Thyroid gland (tissue), 4 donors: Measurements from ENCODE around the gene PPEF1. TPM values are rescaled to one million over a fixed set of nuclear protein-coding genes. Genes with fewer than 3 reads are reported as not detected.
"Not testable (repeated sequence)": the region's sequence is repeated elsewhere in the genome, so short reads cannot be mapped to it uniquely, and the experiment has no call there.

ENCODE experiments used
- DNase-seq, 2 donors: peaks; one replicate each; pipeline ENCODE4 v3.0.0-alpha.2; 2019
- H3K27ac ChIP-seq, 3 donors: fragments of 200-600 bp; sonication (generic); 1 replicate in 2 of 3; 2 replicates in 1 of 3; pipeline ENCODE4 v1.5.1; 2016 to 2019; ENCODE audit warnings: mild to moderate bottlenecking in 1 of 3, moderate library complexity in 1 of 3
- H3K27me3 ChIP-seq: fragments of 200-600 bp; sonication (generic); one replicate; pipeline ENCODE4 v1.5.1; 2019
- H3K36me3 ChIP-seq, 2 donors: fragments of 200-600 bp; sonication (generic); one replicate each; pipeline ENCODE4 v1.5.1; 2016 to 2019
- H3K4me1 ChIP-seq, 2 donors: fragments of 200-600 bp; sonication (generic); one replicate each; pipeline ENCODE4 v1.5.1; 2017 to 2019
- H3K4me3 ChIP-seq, 3 donors: fragments of 200-600 bp; sonication (generic); replicated peaks in 1 of 3; 1 replicate in 2 of 3; 2 replicates in 1 of 3; pipeline ENCODE4 v1.5.1; 2016; ENCODE audit warnings: mild to moderate bottlenecking in 1 of 3
- H3K9me3 ChIP-seq: fragments of 200-600 bp; sonication (generic); one replicate; pipeline ENCODE4 v1.5.1; 2017
- POLR2A ChIP-seq, 2 donors: fragments of 450-650 bp; IDR thresholded peaks; one replicate each; pipeline ENCODE4 v1.6.1; 2017; ENCODE audit warnings: antibody characterized with exemption in 2 of 2, mild to moderate bottlenecking in 2 of 2, moderate library complexity in 1 of 2
- WGBS, 2 donors: methylation state at CpG; one replicate each; pipeline ENCODE4 v1.1.5; 2017; 5-methylcytosine and 5-hydroxymethylcytosine counted together
- intact Hi-C: fragments of 100-400 bp; cut with DNase I; formaldehyde crosslinking; loops from one replicate; pipeline ENCODE4 v1.15.1; 2023
- total RNA-seq, 4 donors: library from RNA; depleted of rRNA; stranded (reverse); fragments of >200 nt; gene quantifications; one replicate each; pipeline ENCODE4 v1.2.3, GENCODE V29; 2016
- TF ChIP-seq, protein P1 (sequence below), 6 experiments: fragments of 200-600 bp in 3 of 6; fragments of 450-650 bp in 3 of 6; sonication (generic) in 3 of 6; IDR thresholded peaks; one replicate each; pipeline ENCODE4 v1.5.1; 2016 to 2019; ENCODE audit warnings: antibody characterized with exemption in 6 of 6, mild to moderate bottlenecking in 2 of 6, inconsistent platforms in 1 of 6, moderate library complexity in 1 of 6

Gene PPEF1
- total RNA-seq, 4 donors from 2014 or later, result 0.22 to 2.0 TPM; not detected in 2

DNA sequence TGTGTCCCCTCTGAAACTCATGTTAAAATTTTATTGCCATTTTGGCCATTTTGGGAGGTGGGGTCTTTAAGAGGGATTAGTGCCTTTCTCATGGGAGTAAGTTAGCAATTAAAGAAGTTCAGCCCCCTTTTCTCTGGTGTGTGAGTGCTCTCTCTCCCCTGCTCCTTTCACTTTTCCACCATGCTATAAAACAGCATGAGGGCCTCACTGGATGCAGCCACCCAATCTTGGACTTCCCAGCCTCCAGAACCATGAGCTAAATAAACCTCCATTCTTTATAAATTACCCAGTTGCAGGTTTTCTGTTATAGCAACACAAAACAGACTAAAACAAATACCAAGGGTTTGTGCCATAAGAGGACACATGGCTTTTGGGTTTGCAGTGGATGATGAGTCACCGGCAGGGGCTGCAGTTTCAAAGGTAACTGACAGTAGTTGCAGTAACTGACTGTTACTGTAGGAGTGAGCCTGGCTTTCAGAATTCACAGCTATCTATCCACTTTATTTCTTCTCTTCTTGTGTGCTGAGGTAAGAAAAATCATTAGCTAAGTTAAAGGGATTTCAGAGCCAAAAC, 121.5 kb downstream of the PPEF1 start:
- Histone ChIP-seq H3K4me1 (no peaks in the 10 kb centered on the region), H3K36me3 (no peaks in the 10 kb centered on the region), H3K4me3 (no peak overlapping the region), H3K27ac (no peak overlapping the region), H3K27me3 (no peaks in the 10 kb centered on the region), H3K9me3 (no peaks in the 10 kb centered on the region)
- intact Hi-C loops, result no loop called here
- WGBS, 2 donors, result 82 to 83% methylated on average over 1 of the region's 1 CpG
- no peak for DNase-seq
- TF ChIP-seq, protein P1, sequence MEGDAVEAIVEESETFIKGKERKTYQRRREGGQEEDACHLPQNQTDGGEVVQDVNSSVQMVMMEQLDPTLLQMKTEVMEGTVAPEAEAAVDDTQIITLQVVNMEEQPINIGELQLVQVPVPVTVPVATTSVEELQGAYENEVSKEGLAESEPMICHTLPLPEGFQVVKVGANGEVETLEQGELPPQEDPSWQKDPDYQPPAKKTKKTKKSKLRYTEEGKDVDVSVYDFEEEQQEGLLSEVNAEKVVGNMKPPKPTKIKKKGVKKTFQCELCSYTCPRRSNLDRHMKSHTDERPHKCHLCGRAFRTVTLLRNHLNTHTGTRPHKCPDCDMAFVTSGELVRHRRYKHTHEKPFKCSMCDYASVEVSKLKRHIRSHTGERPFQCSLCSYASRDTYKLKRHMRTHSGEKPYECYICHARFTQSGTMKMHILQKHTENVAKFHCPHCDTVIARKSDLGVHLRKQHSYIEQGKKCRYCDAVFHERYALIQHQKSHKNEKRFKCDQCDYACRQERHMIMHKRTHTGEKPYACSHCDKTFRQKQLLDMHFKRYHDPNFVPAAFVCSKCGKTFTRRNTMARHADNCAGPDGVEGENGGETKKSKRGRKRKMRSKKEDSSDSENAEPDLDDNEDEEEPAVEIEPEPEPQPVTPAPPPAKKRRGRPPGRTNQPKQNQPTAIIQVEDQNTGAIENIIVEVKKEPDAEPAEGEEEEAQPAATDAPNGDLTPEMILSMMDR (IDR thresholded peaks at IDR 0.05), result no peak
- no peak for TF ChIP-seq POLR2A (IDR thresholded peaks at IDR 0.05)

DNA sequence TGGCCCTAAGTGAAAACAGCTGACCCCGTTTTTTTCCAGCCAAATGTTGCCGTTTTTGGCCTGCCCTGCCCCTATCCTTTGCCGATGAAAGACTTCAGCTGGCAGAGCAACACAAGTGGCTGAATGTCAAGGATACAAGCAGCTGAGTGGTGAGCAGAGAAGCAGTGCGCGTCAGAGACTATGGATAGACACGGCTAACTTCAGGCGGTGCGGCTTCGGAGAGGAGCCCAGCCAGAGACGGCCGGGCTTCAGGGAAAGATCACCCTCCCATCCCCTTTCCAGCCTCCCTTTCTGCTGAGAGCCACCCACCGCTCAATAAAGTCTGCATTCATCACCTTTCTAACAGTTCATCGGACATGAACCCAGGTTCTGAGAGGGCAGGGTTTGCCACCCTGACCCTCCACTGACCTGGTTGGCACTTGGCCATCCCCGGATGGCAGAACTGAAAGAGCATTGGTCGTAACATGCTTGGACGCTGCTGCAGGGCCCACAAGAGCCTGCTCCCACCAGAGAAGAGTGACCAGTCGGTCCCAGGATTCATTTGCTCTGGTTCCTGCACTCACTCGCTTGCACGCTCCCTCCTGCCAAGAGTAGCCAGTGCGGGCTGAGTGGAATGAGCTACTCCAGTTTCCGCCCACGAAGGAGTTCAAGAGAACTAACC, 125.8 kb downstream of the PPEF1 start:
- peak overlapping the region; percentile 45 to 67 (median 45) for H3K27ac ChIP-seq
- H3K4me1 ChIP-seq, result no peaks in the 10 kb centered on the region
- 22 to 29% methylated on average over 8 to 19 of the region's 22 CpGs for whole genome bisulfite sequencing, 2 donors
- H3K9me3 ChIP-seq, result no peaks in the 10 kb centered on the region
- H3K27me3 ChIP-seq, result no peaks in the 10 kb centered on the region
- intact Hi-C loops, result no loop called here
- H3K4me3 ChIP-seq, result no peak overlapping the region
- peak; percentile 70 to 73 for DNase-seq
- peak in 1 of 2 donors; percentile 18 for TF ChIP-seq POLR2A (IDR thresholded peaks at IDR 0.05)
- TF ChIP-seq, protein P1 (IDR thresholded peaks at IDR 0.05), result no peak
- H3K36me3 ChIP-seq, result no peaks in the 10 kb centered on the region

DNA sequence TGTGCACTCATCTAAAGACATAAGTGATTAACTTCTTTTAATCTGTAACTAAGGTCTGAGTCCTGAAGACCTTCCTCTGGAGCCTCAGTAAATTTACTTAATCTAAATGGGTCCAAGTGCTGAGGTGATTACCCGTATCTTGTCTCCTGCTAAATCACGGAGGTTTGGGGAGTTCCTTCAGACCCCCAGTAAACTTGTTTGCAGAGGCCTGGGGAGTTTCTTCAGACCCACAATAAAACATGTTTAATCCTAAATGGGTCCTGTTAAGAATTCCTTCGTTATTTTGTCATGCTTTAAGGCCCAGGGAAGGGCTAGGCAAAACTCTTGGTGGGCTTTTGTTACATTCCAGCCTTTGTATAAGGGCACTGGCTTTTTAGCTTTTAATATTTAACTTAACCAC, 140.5 kb downstream of the PPEF1 start:
- intact Hi-C loops, H3K27me3 ChIP-seq, H3K4me3 ChIP-seq, H3K27ac ChIP-seq, H3K36me3 ChIP-seq, DNase-seq, H3K4me1 ChIP-seq, H3K9me3 ChIP-seq: not testable (repeated sequence)
- 88 to 98% methylated on average over 3 of the region's 3 CpGs for whole genome bisulfite sequencing, 2 donors

DNA sequence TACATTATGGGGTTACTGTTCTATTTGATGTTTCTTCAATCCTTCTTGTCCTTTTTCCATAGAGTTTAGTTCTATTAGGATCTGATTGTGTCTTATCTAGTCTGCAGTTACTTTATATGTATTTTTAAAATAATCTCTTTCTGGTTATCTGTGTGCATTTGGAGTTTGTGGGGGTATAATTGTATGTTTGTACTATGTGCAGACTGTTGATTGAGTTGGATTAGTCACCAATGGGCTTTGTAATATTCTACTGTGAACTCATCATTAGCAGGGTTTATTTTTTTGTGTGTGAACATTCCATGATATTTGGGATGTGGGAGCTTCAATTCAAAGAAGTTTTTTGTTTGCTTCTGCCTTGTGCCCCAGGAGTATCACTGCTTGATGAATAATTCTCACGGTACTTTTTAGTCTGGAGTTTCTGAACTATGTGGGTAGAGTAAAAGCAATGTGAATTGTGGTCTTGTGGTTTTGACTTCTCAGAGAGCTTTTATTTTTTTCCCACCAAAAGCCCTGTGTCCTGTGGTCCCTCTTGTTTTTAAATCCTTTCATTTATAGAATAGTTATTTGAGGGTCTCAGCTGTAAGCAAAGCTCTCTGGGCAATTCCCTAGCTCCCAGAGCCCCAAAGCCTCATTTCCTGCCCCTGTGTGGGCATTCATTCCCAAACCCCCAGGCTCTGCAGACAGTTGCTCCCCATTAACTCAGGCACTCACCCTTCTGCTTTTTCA, 148.6 kb downstream of the PPEF1 start:
- H3K9me3 ChIP-seq, result no peaks in the 10 kb centered on the region
- TF ChIP-seq, protein P1 (IDR thresholded peaks at IDR 0.05), result no peak
- no peak for TF ChIP-seq POLR2A (IDR thresholded peaks at IDR 0.05)
- H3K4me3 ChIP-seq, result no peak overlapping the region
- no peaks in the 10 kb centered on the region for H3K36me3 ChIP-seq
- no peaks in the 10 kb centered on the region for H3K27me3 ChIP-seq
- no peaks in the 10 kb centered on the region for H3K4me1 ChIP-seq
- no peak for DNase-seq
- no peak overlapping the region for H3K27ac ChIP-seq
- 55 to 70% methylated on average over 1 of the region's 1 CpG for WGBS, 2 donors
- intact Hi-C loops, result no loop called here

DNA sequence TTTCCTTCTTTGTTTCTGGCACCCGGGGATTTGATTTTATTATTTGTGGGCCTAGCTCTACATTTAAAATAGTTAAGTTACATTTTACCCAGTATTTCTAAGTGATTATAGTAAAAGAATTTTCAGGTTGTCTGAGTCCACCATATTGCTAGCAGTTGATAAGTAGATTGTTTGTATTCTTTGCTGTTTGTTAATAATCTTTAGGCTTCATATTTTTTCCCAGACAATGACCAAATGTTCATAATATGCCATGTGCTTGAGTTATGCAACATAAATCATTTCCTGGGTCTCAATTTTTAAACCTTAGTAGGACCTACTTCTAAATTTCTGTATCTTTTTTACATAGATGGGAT, 149.2 kb downstream of the PPEF1 start:
- Histone ChIP-seq H3K36me3 (no peaks in the 10 kb centered on the region), H3K9me3 (no peaks in the 10 kb centered on the region), H3K4me3 (no peak overlapping the region), H3K27me3 (no peaks in the 10 kb centered on the region), H3K27ac (no peak overlapping the region), H3K4me1 (no peaks in the 10 kb centered on the region)
- WGBS, 2 donors, result 83 to 86% methylated on average over 1 of the region's 1 CpG
- DNase-seq, result no peak
- TF ChIP-seq, protein P1 (IDR thresholded peaks at IDR 0.05), result no peak
- no peak for TF ChIP-seq POLR2A (IDR thresholded peaks at IDR 0.05)
- intact Hi-C loops, result no loop called here
